ENCODE results near the gene PEX13.

The PEX13 gene

GRCh38 chr2:61057562-61057961, 40.0 kb downstream of the PEX13 start:
- DNase-seq (ENCODE audit: low read depth in 2 of 2) = no peak
- H3K4me3 ChIP-seq (replicated peaks in 1 of 2; ENCODE audit: low read depth in 2 of 2, low read length in 2 of 2) = no peak overlapping the region
- TF ChIP-seq CTCF (IDR thresholded peaks at IDR 0.05; ENCODE audit: low read depth, low read length) = no peak

- no peak for DNase-seq (ENCODE audit: low read depth in 2 of 2)
- H3K4me3 ChIP-seq (replicated peaks in 1 of 2; ENCODE audit: low read depth in 2 of 2, low read length in 2 of 2) = no peak overlapping the region
- no peak for TF ChIP-seq CTCF (IDR thresholded peaks at IDR 0.05; ENCODE audit: low read depth, low read length)
These were observed 41.9 kb downstream of the PEX13 start for GRCh38 chr2:61059382-61059781.

- TF ChIP-seq CTCF (IDR thresholded peaks at IDR 0.05; ENCODE audit: low read depth, low read length) = no peak
- peak; percentile 75 to 82 for DNase-seq (ENCODE audit: low read depth in 2 of 2)
- H3K4me3 ChIP-seq (replicated peaks in 1 of 2; ENCODE audit: low read depth in 2 of 2, low read length in 2 of 2) = peak within 1 kb of the TSS; percentile 60 to 81
These were observed 48.5 kb downstream of the PEX13 start, which contains the start of gene SANBR for GRCh38 chr2:61065714-61066709. TSS of gene SANBR (plus strand) at chr2:61065871. CDS start at chr2:61070351, 4,480 bp downstream.

- H3K4me3 ChIP-seq (replicated peaks in 1 of 2; ENCODE audit: low read depth in 2 of 2, low read length in 2 of 2) = no peak overlapping the region
- no peak for DNase-seq (ENCODE audit: low read depth in 2 of 2)
- TF ChIP-seq CTCF (IDR thresholded peaks at IDR 0.05; ENCODE audit: low read depth, low read length) = no peak
These were observed 56.6 kb downstream of the PEX13 start for GRCh38 chr2:61074100-61074499.

- no peak for DNase-seq (ENCODE audit: low read depth in 2 of 2)
- no peak for TF ChIP-seq CTCF (IDR thresholded peaks at IDR 0.05; ENCODE audit: low read depth, low read length)
- no peak overlapping the region for H3K4me3 ChIP-seq (replicated peaks in 1 of 2; ENCODE audit: low read depth in 2 of 2, low read length in 2 of 2)
These were observed 68.4 kb downstream of the PEX13 start for GRCh38 chr2:61085883-61086282.

GRCh38 chr2:61089797-61090196, 72.3 kb downstream of the PEX13 start:
- H3K4me3 ChIP-seq (replicated peaks in 1 of 2; ENCODE audit: low read depth in 2 of 2, low read length in 2 of 2) = no peak overlapping the region
- no peak for DNase-seq (ENCODE audit: low read depth in 2 of 2)
- no peak for TF ChIP-seq CTCF (IDR thresholded peaks at IDR 0.05; ENCODE audit: low read depth, low read length)
